Glutamatergic neuron (in vitro differentiated cells): Measurements from ENCODE around the gene CCR6. TPM values are rescaled to one million over a fixed set of nuclear protein-coding genes. Genes with fewer than 3 reads are reported as not detected.

Experiments used
- DNase-seq: peaks from one replicate; pipeline ENCODE4 v3.0.0; 2022
- H3K27ac Mint-ChIP-seq: one replicate; pipeline ENCODE4 v1.8.0; 2020; ENCODE audit warnings: mild to moderate bottlenecking, mixed read lengths, inconsistent platforms; ENCODE audit not compliant: unreplicated experiment
- H3K27me3 Mint-ChIP-seq: one replicate; pipeline ENCODE4 v1.8.0; 2020; ENCODE audit warnings: mild to moderate bottlenecking, moderate library complexity, mixed read lengths, inconsistent platforms; ENCODE audit not compliant: unreplicated experiment
- H3K36me3 Mint-ChIP-seq: one replicate; pipeline ENCODE4 v1.8.0; 2020; ENCODE audit warnings: mild to moderate bottlenecking, mixed read lengths, inconsistent platforms; ENCODE audit not compliant: unreplicated experiment
- H3K4me1 Mint-ChIP-seq: one replicate; pipeline ENCODE4 v1.8.0; 2020; ENCODE audit warnings: mild to moderate bottlenecking, low read depth, mixed read lengths, inconsistent platforms; ENCODE audit not compliant: unreplicated experiment
- H3K4me3 Mint-ChIP-seq: one replicate; pipeline ENCODE4 v1.8.0; 2020; ENCODE audit warnings: mild to moderate bottlenecking, mixed read lengths, inconsistent platforms; ENCODE audit not compliant: unreplicated experiment
- H3K9me3 Mint-ChIP-seq: one replicate; pipeline ENCODE4 v1.8.0; 2020; ENCODE audit warnings: mild to moderate bottlenecking, moderate library complexity, mixed read lengths, inconsistent platforms; ENCODE audit not compliant: unreplicated experiment
- CTCF ChIP-seq: fragments of 200-600 bp; sonication (generic); IDR thresholded peaks from one replicate; pipeline ENCODE4 v1.5.0; 2021; ENCODE audit not compliant: partially characterized antibody, unreplicated experiment
- total RNA-seq: library from RNA; stranded (reverse); fragmentation: NEBNext Ultra II Directional; extraction: Animal tissue kit (Norgen Biotek cat#: 25700); gene quantifications from one replicate; pipeline ENCODE4 v1.2.1, GENCODE V29; 2021; ENCODE audit not compliant: unreplicated experiment

Gene CCR6
- total RNA-seq, 1 donor from 2014 or later = not detected

GRCh38 chr6:167115054-167115453, 7.8 kb upstream of the CCR6 start:
- no peak overlapping the region for H3K27ac Mint-ChIP-seq
- H3K4me1 Mint-ChIP-seq = peaks cover 6% of the 10 kb centered on the region
- DNase-seq = no peak
- H3K4me3 Mint-ChIP-seq = no peak overlapping the region
- H3K36me3 Mint-ChIP-seq = no peaks in the 10 kb centered on the region
- TF ChIP-seq CTCF = no peak
- peaks cover 2% of the 10 kb centered on the region for H3K27me3 Mint-ChIP-seq
- peaks cover 3% of the 10 kb centered on the region for H3K9me3 Mint-ChIP-seq

- Mint-ChIP-seq H3K9me3 (peaks cover 3% of the 10 kb centered on the region), H3K36me3 (no peaks in the 10 kb centered on the region), H3K4me3 (no peak overlapping the region), H3K27ac (no peak overlapping the region), H3K27me3 (peaks cover 2% of the 10 kb centered on the region), H3K4me1 (peaks cover 6% of the 10 kb centered on the region)
- no peak for DNase-seq
- TF ChIP-seq CTCF = no peak
Observed at GRCh38 chr6:167116109-167116837, 6.6 kb upstream of the CCR6 start.

- no peak for TF ChIP-seq CTCF
- no peak overlapping the region for H3K27ac Mint-ChIP-seq
- H3K4me1 Mint-ChIP-seq = peaks cover 6% of the 10 kb centered on the region
- H3K27me3 Mint-ChIP-seq = peaks cover 2% of the 10 kb centered on the region
- peaks cover 3% of the 10 kb centered on the region for H3K9me3 Mint-ChIP-seq
- no peak for DNase-seq
- H3K36me3 Mint-ChIP-seq = no peaks in the 10 kb centered on the region
- H3K4me3 Mint-ChIP-seq = no peak overlapping the region
Observed at GRCh38 chr6:167116838-167117228, 6.1 kb upstream of the CCR6 start.

GRCh38 chr6:167118006-167118405, 4.9 kb upstream of the CCR6 start:
- no peak overlapping the region for H3K4me3 Mint-ChIP-seq
- H3K4me1 Mint-ChIP-seq = peaks cover 6% of the 10 kb centered on the region
- H3K36me3 Mint-ChIP-seq = no peaks in the 10 kb centered on the region
- peaks cover 3% of the 10 kb centered on the region for H3K9me3 Mint-ChIP-seq
- DNase-seq = no peak
- no peak for TF ChIP-seq CTCF
- peaks cover 2% of the 10 kb centered on the region for H3K27me3 Mint-ChIP-seq
- H3K27ac Mint-ChIP-seq = no peak overlapping the region

GRCh38 chr6:167118839-167119238, 4.1 kb upstream of the CCR6 start:
- H3K36me3 Mint-ChIP-seq = no peaks in the 10 kb centered on the region
- no peak overlapping the region for H3K4me3 Mint-ChIP-seq
- H3K9me3 Mint-ChIP-seq = peaks cover 3% of the 10 kb centered on the region
- H3K27me3 Mint-ChIP-seq = peaks cover 2% of the 10 kb centered on the region
- H3K27ac Mint-ChIP-seq = no peak overlapping the region
- peaks cover 7% of the 10 kb centered on the region for H3K4me1 Mint-ChIP-seq
- no peak for TF ChIP-seq CTCF
- no peak for DNase-seq
